ENCODE measurements around the gene AXIN1.
"Not testable (repeated sequence)": the region's sequence is repeated elsewhere in the genome, so short reads cannot be mapped to it uniquely, and the experiment has no call there.

The AXIN1 gene

DNA sequence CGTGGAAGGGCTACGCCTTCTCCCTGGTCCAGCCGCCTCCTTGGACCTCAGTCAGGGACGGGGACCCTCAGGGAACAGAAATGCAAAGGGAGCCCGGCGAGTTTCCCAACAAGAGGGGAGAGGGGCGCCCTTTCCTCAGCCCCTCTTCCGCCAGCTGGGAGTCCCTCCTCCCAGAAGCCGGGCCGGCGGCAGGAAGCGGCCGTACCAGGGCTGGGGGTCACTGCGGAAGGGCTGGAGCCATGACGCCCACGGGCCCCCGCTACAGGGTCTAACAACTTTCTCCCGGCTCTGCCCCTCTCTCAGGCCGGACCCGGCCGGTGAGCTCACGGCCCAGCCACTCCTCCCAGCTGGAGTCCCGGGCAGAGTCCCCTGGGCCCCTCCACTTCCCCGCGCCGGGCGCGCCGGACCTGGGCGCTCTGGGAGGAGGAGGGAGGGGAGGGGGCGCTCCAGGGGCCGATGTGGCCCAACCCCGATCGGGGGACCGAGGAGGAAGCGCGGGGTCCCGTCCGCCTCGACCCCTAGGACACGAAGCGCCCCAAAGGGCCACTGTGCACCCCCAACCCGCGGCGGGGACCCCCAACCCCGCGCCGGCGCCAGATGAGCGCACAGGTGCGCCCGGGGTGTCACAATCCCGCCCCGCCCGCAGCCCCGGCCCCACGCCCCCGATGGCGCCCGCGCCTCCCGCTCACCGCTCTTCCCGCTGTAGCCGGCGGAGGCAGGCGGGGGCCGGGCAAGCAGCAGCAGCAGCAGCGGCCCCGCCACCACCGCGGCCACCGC, 28.7 kb upstream of the AXIN1 start:
- DNase-seq = peak; percentile 24 to 52 (median 35)

DNA sequence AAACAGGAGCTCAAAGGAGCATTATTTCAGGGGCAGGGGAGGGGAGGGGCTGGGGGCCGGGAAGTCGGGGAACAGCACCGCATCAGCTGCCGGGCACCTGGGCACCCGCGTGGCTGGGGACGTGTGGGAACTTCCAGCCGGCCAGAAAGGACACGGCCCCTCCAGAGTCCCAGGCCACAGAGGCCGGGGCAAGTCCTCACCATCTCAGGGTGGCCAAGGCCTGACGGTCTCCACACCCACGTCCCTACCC, 28.2 kb upstream of the AXIN1 start:
- peak; percentile 40 to 51 (median 42) for DNase-seq

DNA sequence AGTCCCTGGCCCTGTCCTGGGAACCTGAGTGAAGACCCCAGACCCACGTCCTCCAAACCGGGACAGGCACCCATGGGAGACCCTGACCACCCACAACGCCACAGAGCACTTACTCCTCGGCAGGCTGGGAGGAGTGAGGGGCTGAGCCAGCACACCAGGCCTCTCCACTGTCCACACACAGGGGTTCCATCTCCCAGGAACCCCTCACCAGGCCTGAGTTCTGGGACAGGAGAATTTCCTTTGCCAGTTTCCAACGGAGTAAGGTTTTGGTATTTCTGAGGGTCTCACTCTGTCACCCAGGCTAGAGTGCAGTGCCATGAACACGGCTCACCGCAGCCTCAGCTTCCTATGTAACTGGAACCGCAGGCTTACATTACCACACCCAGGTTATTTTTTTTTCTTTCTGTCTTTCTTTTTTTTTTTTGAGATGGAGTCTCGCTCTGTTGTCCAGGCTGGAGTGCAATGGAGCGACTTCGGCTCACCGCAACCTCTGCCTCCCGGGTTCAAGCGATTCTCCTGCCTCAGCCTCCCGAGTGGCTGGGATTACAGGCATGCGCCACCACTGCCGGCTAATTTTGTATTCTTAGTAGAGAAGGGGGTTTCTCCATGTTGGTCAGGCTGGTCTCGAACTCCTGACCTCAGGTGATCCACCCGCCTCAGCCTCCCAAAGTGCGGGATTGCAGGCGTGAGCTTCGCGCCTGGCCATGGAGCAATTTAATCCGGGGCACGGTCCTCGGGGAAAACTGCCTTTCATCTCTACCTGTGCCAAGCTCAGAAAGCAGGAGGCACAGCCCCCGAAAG, 27.6 kb upstream of the AXIN1 start:
- DNase-seq = no peak

DNA sequence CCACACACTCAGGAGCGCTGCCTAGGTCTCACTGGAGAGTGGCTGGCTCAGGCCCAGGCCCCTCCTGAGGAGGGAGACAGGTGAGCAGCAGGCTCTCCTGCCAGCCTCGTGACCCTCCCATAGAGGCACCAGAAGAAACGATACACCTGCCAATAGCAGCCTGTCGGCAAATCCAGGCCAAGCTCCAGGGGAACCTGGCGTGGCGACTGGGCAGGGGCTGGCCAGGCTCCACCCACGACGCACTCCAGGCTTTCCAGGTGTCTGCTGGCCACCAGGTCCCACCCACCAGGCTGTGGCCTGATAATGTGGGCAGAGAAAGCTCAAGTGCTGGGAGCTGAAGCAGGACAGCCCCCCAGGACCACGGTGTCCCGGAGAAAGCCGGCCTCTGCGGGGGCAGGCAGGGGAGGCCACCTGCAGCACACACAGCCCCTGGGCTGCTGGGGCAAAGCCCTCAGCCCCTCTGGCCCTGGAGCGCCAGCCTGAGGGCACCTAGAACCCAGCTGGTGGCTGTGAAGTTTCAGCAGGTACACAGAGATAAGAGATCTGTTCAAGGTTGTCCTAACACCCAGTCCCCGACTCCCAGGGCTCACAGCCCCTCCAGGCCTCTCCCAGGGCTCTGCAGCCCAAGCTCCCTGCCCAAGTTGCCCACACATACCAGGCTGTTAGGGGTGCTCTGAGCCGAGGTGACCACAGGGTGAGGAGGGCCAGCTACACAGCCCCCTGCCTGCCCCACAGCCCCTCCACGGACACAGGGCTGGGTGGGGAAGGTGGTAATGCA, 26.8 kb upstream of the AXIN1 start:
- DNase-seq = no peak

DNA sequence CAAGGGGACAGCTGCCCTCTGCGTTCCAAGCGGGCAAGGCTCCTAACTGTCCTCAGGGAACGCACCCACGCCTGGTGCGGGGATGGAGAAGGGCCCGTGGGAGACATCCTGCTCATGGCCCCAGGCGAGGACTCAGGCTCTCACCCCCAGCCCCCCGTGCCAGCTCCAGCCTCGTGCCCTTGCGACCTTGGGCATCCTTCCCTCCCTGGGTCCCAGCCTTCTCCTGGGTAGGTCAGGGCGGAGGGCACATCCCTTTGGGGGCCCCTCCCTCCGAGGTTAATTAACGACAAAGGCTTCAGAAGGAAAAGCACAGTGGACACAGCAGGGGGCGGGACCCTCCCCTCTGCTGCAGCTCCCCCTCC, 26.3 kb upstream of the AXIN1 start:
- DNase-seq = no peak

DNA sequence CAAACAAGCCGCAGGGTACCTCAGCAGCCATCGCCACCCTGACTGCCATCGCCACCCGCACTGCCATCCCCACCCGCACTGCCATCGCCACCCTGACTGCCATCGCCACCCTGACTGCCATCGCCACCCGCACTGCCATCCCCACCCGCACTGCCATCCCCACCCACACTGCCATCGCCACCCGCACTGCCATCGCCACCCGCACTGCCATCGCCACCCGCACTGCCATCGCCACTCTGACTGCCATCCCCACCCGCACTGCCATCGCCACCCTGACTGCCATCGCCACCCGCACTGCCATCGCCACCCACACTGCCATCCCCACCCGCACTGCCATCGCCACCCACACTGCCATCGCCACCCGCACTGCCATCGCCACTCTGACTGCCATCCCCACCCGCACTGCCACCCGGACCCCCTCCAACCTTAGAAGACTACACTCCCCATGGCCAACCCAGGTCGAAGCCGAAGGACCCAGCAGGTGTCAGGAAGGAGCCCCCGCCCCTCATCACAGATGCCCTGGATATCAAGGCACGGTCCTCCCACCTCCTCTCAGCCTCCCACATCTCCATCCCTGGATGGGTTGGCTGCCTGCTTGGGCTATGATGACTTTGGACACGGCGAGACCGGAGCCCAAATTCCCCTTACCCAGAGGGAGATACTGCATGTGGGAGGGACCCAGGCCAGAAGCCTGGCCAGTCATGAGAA, 25.7 kb upstream of the AXIN1 start:
- DNase-seq = not testable (repeated sequence)

DNA sequence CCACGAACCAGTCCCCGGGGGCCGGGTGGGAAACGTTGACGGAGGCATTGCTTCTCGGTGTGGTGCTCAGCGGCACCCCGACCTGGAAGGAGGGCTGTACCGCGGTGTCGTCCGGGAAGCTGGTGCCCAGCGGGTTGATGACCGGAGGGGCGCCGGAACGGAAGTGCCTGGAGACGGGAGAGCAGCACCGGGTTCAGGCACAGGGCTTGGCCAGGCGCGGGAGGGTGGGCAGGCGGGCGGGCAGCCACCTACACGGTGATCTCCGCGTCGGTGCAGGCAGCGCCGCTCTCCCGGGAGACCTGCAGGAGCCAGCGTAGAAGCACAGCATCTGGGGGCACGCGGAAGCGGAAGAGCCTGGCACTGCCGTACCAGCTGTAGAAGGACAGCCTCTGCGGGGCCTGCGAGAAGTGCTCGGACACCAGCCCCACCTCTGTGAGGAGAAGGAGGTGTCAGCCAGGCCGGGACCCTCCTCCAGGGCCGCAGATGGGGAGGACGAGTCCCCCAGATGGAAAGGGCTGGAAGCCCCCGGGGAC, 25.0 kb upstream of the AXIN1 start:
- no peak for DNase-seq

DNA sequence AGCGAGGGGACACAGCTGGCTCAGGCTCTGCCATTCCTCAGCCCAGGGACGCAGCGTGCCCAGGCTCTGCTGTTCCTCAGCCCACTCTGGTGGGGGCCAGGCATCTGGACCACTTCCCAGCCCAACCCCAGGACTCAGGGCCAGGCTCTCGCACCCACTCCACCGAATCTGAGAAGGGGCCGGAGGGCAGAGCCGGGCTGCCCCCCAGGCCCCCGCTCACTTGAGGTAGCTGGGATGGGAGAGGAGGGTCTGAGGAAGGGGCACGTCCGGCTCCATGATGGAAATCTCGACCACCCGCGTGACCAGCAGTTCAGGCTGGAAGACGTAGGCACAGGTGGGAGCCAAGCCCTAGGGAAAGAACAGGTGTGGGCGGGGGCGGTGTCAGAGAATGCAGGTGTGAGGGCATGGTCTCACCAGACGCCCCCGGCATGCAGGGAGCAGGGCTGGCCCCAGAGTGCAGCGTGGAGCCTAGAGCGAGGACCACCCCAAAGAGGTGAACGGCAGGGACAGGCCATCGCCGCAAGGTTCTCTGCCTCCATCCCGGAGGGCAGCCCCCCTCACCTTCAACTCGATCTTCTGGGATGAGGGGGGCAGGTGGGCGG, 24.4 kb upstream of the AXIN1 start:
- no peak for DNase-seq

DNA sequence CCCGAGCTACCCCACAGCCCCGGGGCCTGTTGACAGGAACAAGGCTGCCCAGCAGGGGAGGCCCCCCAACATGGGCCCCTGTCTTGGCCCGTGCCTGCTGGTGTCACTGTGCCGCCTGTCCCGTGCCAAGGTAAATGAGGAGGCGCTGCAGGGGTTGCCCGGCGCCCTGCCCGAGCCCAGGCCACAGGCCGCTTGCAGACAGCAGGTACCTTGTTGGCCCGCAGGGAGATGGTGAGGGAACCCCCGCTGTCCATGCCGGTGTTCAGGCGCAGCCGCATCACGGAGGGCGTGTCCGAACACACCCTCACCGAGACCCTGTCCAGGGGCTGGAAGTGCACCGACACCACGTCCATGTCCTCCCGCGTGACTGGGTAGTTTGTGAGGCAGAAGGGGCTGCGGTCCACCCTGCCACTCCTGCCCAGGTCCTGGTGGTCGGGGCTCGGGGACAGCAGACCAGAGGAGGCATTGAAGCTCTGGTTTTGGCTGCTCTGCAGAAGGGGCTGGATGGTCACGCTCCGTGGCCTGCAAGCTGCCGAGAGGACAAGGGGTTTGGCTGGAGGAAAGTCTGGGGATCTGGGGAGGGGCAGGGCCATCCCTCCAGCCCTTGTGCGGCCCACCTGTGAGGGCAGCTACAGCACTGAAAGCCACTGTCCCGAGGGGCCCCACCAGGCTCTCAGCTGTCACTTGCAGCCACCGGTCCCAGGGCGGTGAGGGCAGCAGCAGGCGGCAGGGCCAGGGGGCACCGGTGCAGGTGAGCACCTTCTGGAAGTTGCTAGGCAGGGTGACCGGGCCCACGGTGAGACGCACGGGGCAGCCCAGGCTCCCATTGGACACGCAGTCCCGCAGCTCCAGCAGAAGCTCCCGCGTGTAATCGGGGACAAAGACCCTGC, 23.6 kb upstream of the AXIN1 start:
- DNase-seq = no peak

DNA sequence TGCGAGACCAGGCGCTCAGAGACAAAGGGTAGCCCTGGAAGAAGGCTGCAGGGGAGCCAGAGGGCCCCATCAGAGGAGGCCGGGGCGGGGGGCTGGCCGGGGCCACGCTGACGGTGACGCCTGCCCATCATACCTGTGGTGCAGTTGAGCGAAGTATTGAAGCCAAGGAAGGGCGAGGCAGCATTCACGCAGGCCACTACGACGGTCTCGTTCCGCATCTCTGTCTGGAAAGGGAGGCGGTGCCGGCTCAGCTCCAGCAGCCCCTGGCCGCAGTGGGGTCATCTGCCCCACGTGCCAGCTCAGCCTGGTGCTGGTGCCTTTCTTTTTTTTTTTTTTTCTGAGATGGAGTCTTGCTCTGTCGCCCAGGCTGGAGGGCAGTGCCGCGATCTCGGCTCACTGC, 22.7 kb upstream of the AXIN1 start:
- no peak for DNase-seq

DNA sequence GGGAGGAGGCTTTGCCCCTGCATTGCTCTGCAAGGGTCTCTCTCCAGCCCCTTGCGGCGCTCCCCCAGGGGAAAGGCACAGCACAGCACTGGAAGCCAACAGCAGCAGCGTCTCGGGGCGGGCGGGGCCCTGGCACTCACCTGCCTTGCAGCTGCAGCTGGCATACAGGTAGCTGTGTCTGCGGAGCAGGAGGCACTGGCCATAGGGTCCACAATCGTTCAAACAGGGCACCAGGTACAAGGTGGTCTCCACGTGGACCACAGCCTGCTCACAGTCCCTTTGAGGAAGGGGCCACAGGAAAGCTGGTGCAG, 22.0 kb upstream of the AXIN1 start:
- DNase-seq = no peak

DNA sequence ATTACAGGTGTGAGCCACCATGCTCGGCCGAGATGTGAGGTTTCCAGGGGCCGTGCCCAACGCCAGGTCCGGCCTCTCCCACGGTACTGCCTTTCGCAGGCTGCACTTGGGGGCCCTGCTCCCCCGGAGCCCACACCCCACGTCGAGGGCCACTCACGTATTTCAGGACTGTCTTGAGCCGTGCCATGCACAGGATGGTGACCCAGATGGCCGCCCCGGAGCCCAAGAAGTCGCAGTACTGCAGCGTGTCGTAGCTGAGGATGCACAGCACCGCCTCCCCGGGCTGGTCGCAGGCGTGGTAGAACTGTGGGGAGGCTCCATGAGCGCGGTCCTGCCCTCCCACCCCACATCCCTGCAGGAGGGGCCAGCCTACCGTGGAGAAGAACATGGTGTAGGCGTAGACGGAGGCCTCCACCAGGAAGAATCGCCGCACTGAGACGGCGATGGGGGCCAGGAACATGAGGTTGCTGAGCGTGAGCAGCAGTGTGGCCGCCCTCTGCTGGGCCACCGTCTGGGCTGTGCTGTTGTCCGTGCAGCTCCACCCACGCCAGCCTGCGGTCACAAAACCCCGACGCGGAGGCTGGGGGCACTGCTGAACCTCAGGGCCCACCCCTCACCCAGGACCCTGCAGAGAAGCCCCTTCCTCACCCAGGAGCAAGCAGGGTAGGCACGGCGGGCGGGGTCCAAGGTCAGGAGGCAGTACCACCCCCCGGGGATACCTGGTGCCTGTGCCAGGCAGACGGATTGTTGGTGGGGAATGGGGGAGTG, 21.5 kb upstream of the AXIN1 start:
- no peak for DNase-seq

DNA sequence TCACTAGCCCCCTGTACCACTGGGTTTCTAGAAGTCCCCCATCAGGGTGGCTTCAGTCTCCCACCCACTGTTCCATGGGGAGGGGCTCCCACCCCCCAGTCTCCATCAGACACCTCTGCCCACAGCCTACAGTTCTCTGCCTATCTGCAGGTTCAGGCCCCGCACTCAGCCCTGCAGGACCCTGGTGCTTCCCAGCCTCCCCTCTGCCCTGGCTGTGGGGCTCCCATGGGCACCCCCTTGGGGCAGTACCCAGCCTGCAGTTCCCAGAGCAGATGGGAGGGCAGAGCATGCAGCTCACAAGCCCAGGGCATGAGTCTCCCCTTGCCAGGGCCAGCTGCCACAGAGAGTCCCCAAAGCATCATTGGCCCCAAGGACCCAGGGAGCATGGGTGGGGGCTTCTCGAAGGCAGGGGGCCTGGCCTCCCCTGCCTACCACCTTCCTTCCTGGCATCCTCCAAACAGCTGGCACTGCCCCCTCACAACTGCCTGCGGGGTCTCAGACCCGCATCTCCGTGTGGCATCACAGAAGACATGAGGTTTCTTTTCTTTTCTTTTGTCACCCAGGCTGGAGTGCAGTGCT, 20.6 kb upstream of the AXIN1 start:
- DNase-seq = no peak

DNA sequence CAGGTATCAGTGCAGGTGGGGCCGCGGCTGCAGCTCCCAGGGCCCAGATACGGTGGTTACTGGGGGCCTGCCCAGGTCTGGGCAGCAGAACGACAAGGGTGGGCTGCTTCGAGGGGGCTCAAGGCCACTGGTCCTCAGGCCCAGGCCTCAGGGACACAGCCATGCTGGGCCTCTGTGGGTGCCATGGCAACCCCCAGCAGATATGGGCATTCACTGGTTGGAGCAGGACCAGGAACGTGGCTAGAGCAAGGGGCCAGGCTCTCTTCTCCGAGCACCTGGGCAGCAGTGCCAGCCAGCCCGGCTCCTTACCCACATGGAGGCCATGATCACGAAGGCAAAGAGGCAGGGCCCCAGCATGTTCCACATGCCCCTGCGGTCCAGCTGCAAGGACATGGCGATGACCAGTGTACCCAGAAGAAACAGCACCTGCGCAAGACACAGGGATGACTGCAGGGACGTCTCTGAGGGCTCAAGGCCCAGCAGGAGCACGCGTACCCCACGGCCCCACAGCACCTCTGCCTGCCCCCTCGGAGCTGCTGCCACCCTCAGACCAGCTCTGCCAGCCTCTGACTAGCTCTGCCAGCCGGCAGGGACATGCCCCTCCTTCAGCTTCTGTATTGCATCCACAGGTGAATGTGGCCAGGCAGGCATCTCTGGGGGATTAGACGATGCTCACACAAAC, 19.9 kb upstream of the AXIN1 start:
- DNase-seq = no peak

DNA sequence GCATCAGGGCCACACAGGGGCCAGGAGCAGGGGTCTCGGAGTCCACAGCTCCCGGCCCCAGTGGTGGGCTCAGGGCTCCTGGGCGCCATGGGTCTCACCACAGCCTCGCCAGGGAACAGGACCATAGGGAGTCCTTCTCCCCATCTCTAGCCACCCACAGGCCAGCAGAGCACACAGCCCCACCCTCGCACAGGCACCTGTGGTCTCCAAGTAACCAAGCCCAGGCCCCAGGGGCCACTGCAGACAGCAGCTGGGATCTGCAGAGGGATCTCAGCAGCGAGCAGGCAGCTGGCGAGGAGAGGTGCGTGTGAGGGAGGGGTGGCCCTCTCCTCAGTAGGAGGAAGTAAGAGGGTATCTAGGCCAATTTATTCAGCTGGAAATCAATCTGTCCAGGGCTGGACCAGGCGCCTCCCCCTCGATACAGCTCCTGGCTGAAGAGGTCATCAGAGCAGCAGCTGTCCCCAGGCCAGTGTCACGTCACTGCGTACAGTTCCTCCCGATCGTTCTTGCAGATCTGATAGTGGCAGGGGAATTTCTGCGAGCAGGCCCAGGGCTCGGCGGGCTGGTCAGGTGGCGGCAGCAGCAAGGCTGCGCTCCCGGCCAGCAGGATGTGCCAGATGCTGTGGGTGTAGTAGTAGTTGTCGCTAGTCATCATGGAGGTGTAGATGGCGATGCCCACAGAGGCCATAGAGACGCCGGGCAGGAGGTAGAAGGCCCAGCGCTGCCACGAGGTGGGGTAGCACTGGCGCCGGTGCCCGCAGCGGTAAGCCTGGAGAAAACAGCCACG, 19.2 kb upstream of the AXIN1 start:
- DNase-seq = no peak

DNA sequence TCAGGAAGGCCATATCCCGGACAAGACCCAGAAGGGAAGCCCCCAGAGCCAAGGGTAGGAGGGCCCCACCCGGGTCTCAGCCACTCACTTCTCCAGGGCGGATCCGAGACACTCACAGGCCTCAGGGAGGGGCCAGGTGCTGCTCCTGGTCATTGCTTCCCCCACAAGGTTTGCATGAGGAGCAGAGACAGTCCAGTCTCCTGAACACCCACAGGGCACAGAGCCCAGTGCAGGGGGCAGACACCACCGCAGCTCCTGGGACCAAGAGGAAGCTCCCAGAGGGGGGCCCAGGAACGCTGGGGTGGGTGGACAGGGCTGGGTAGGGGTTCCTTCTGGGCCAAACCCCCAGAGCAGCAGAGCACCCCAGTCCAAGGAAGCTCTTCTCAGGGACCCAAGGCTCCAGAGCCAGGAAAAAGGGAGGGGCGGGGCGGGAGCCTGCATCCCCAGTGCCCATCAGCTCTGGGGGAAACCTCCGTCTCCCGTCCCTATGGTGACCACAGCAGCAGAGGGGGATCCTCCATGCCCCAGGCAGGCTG, 18.5 kb upstream of the AXIN1 start:
- DNase-seq = no peak

DNA sequence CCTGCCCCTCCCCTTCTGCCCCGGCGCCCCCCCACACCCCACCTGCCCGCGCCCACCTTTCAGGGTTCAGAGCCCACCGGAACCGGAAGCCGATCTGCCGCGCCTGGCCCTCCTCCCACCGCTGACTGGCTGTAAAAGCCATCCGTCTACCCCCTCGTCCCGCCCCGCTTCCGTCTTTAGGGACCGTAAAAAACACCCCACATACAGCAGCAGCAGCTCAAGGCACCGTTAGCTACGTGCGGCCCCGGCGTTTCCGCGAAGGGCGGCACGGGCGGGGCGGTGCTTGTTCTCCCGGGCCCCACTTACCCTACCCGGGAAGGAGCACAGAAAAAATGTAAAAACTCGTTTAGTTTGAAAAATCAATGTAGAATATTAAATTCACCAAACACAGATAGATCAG, 17.9 kb upstream of the AXIN1 start, which contains the start of gene MRPL28:
MRPL28 (minus strand) TSS at position 96 of the 400 bp plus-strand sequence. CDS start 320 bp downstream, outside the sequence.
- peak; percentile 95 to 97 (median 97) for DNase-seq

DNA sequence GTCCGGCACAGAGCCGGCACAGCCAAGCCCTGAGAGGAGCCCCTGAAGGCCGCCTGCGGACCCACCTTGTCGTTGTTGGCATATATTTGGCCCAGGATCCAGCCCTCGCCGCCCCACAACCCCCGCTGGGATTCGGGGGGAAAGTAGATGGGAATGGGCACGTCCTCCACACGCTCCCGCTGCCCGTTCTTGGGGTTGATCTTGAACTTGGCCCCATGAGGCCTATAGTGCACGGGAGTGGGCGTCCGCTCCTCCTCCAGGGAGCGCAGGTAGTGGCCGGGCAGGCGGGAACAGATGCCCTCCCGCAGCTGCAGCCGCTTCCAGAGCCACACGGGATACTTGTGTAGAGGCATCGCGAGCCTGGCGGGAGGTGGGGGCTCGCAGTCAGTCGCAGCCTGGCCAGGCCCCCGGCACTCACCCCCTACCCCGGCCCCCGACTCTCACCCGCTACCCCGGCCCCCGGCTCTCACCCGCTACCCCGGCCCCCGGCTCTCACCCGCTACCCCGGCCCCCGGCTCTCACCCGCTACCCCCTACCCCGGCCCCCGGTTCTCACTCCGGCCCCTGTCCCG, 17.4 kb upstream of the AXIN1 start:
- no peak for DNase-seq

Data from suppressor macrophage treated with lipopolysaccharide for 1 hour (primary cell).